GM23338 (cell line): ENCODE data around the gene ZNF670. TPM values are rescaled to one million over a fixed set of nuclear protein-coding genes. Genes with fewer than 3 reads are reported as not detected.

Experiments
- ATAC-seq: fragments of 200-7000 bp; cut with Tn5 transposase; 3 replicates; pipeline ENCODE4 v1.9.1; 2020
- DNase-seq: peaks from one replicate; pipeline ENCODE4 v3.0.0-alpha.2; 2015; ENCODE audit warnings: low spot score
- H2AFZ ChIP-seq: fragments of 200-600 bp; sonication (generic); 2 replicates; pipeline ENCODE4 v1.8.0; 2016; ENCODE audit warnings: antibody characterized with exemption, mild to moderate bottlenecking, moderate library complexity
- H3F3A ChIP-seq: fragments of 200-600 bp; sonication (generic); replicated peaks from 2 replicates; pipeline ENCODE4 v1.8.0; 2017; ENCODE audit warnings: antibody characterized with exemption, mixed run types, low read depth
- H3K27ac ChIP-seq: fragments of 200-600 bp; sonication (generic); 2 replicates; pipeline ENCODE4 v1.6.1; 2016; ENCODE audit warnings: low read depth
- H3K27me3 ChIP-seq: fragments of 200-600 bp; sonication (generic); 2 replicates; pipeline ENCODE4 v1.8.0; 2016; ENCODE audit warnings: mild to moderate bottlenecking, mixed run types, moderate library complexity; ENCODE audit not compliant: insufficient read depth
- H3K36me3 ChIP-seq: fragments of 200-600 bp; sonication (generic); 2 replicates; pipeline ENCODE4 v1.8.0; 2016; ENCODE audit warnings: mild to moderate bottlenecking; ENCODE audit not compliant: insufficient read depth
- H3K4me1 ChIP-seq: fragments of 200-600 bp; sonication (generic); 2 replicates; pipeline ENCODE4 v1.8.0; 2016; ENCODE audit warnings: mild to moderate bottlenecking, moderate library complexity; ENCODE audit not compliant: insufficient read depth
- H3K4me2 ChIP-seq: fragments of 200-600 bp; sonication (generic); 2 replicates; pipeline ENCODE4 v1.7.1; 2017; ENCODE audit warnings: mixed run types
- H3K4me3 ChIP-seq: fragments of 200-600 bp; sonication (generic); 2 replicates; pipeline ENCODE4 v1.6.1; 2016; ENCODE audit warnings: mixed run types
- H3K79me2 ChIP-seq: fragments of 200-600 bp; sonication (generic); replicated peaks from 2 replicates; pipeline ENCODE4 v1.8.0; 2017; ENCODE audit warnings: mild to moderate bottlenecking; ENCODE audit not compliant: insufficient read depth
- H3K9me2 ChIP-seq: fragments of 200-600 bp; sonication (generic); 2 replicates; pipeline ENCODE4 v1.8.0; 2017; ENCODE audit not compliant: insufficient read depth
- H4K20me1 ChIP-seq: fragments of 200-600 bp; sonication (generic); replicated peaks from 2 replicates; pipeline ENCODE4 v1.8.0; 2017; ENCODE audit warnings: mild to moderate bottlenecking; ENCODE audit not compliant: insufficient read depth
- H3K27ac Mint-ChIP-seq: 2 replicates; pipeline ENCODE4 v1.8.0; 2020; ENCODE audit warnings: inconsistent platforms, mild to moderate bottlenecking, moderate library complexity, mixed read lengths
- H3K27me3 Mint-ChIP-seq: 3 replicates; pipeline ENCODE4 v1.8.0; 2022; ENCODE audit warnings: low read depth, mild to moderate bottlenecking, moderate library complexity, mixed read lengths, inconsistent platforms; ENCODE audit not compliant: insufficient read depth, poor library complexity
- H3K36me3 Mint-ChIP-seq: 3 replicates; pipeline ENCODE4 v1.8.0; 2021; ENCODE audit warnings: low read depth, mild to moderate bottlenecking, inconsistent platforms, moderate library complexity, mixed read lengths
- H3K4me1 Mint-ChIP-seq: 3 replicates; pipeline ENCODE4 v1.8.0; 2020; ENCODE audit warnings: mild to moderate bottlenecking, inconsistent platforms, mixed read lengths
- H3K4me3 Mint-ChIP-seq: 3 replicates; pipeline ENCODE4 v1.8.0; 2021; ENCODE audit warnings: moderate library complexity, mild to moderate bottlenecking, inconsistent platforms, mixed read lengths
- H3K9me3 Mint-ChIP-seq: 3 replicates; pipeline ENCODE4 v1.8.0; 2020; ENCODE audit warnings: moderate library complexity, mild to moderate bottlenecking, inconsistent platforms, mixed read lengths
- CREB1 ChIP-seq: fragments of 250-450 bp; sonication (Bioruptor Pico); IDR thresholded peaks from 2 replicates; pipeline ENCODE4 v1.5.0; 2020; ENCODE audit warnings: low read depth, mild to moderate bottlenecking, moderate library complexity
- CTCF ChIP-seq, 2 experiments: fragments of 200-600 bp in 1 of 2; sonication (generic) in 1 of 2; conservative IDR thresholded peaks; 2 replicates each; pipeline versions ENCODE4 v1.5.1 to v1.6.1; 2016 to 2017; ENCODE audit warnings: antibody characterized with exemption in 2 of 2, low read depth in 2 of 2, mild to moderate bottlenecking in 2 of 2, moderate library complexity in 1 of 2
- ETS1 ChIP-seq: IDR thresholded peaks from 2 replicates; pipeline ENCODE4 v1.6.1; 2016; ENCODE audit warnings: antibody characterized with exemption
- EZH2phosphoT487 ChIP-seq: fragments of 200-600 bp; sonication (generic); IDR thresholded peaks from one replicate; pipeline ENCODE4 v1.8.1; 2018; ENCODE audit warnings: antibody characterized with exemption; ENCODE audit not compliant: unreplicated experiment
- STAT1 ChIP-seq: IDR thresholded peaks from one replicate; pipeline ENCODE4 v1.6.1; 2016; ENCODE audit warnings: antibody characterized with exemption; ENCODE audit not compliant: unreplicated experiment
- ZNF114 ChIP-seq: fragments of 250-450 bp; sonication (Bioruptor Pico); IDR thresholded peaks from 2 replicates; pipeline ENCODE4 v1.5.0; 2020; ENCODE audit warnings: mild to moderate bottlenecking, moderate library complexity
- polyA plus RNA-seq: library from polyadenylated mRNA; unstranded; fragments of >200 nt; fragmentation: Nextera tagmentation; extraction: Ambion mirVana; gene quantifications from 2 replicates; pipeline ENCODE4 v1.2.1, GENCODE V29; 2016
- total RNA-seq: library from RNA; depleted of rRNA; stranded (reverse); fragments of >200 nt; shearing (Covaris generic); gene quantifications from 2 replicates; pipeline ENCODE4 v1.2.3, GENCODE V29; 2014
- TF ChIP-seq, protein P1 (sequence below): fragments of 250-450 bp; sonication (Bioruptor Pico); IDR thresholded peaks from 2 replicates; pipeline ENCODE4 v1.5.0; 2020; ENCODE audit warnings: mild to moderate bottlenecking, moderate library complexity

ZNF670 gene
- total and polyA plus RNA-seq, 2 experiments from 2014 or later = 8.0 to 19.3 TPM

DNA sequence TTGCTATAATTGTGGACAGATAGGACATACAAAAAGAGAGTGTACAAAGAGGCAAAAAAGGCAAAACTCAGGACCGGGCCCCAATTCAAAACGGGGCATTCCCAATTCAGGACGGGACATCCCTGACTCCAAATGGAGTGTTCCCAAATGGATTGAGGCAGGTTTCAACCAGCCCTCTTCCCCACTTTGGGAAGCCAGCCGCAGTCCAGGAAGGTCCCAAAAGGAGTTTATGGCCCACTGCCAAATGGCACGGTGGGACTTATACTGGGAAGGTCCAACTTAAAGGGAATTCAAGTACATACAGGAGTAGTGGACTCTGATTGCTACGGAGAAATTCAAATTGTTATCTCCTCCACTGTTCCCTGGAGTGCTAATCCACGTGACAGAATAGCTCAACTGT, 29.1 kb upstream of the ZNF670 start (continued):
- TF ChIP-seq, protein P1, sequence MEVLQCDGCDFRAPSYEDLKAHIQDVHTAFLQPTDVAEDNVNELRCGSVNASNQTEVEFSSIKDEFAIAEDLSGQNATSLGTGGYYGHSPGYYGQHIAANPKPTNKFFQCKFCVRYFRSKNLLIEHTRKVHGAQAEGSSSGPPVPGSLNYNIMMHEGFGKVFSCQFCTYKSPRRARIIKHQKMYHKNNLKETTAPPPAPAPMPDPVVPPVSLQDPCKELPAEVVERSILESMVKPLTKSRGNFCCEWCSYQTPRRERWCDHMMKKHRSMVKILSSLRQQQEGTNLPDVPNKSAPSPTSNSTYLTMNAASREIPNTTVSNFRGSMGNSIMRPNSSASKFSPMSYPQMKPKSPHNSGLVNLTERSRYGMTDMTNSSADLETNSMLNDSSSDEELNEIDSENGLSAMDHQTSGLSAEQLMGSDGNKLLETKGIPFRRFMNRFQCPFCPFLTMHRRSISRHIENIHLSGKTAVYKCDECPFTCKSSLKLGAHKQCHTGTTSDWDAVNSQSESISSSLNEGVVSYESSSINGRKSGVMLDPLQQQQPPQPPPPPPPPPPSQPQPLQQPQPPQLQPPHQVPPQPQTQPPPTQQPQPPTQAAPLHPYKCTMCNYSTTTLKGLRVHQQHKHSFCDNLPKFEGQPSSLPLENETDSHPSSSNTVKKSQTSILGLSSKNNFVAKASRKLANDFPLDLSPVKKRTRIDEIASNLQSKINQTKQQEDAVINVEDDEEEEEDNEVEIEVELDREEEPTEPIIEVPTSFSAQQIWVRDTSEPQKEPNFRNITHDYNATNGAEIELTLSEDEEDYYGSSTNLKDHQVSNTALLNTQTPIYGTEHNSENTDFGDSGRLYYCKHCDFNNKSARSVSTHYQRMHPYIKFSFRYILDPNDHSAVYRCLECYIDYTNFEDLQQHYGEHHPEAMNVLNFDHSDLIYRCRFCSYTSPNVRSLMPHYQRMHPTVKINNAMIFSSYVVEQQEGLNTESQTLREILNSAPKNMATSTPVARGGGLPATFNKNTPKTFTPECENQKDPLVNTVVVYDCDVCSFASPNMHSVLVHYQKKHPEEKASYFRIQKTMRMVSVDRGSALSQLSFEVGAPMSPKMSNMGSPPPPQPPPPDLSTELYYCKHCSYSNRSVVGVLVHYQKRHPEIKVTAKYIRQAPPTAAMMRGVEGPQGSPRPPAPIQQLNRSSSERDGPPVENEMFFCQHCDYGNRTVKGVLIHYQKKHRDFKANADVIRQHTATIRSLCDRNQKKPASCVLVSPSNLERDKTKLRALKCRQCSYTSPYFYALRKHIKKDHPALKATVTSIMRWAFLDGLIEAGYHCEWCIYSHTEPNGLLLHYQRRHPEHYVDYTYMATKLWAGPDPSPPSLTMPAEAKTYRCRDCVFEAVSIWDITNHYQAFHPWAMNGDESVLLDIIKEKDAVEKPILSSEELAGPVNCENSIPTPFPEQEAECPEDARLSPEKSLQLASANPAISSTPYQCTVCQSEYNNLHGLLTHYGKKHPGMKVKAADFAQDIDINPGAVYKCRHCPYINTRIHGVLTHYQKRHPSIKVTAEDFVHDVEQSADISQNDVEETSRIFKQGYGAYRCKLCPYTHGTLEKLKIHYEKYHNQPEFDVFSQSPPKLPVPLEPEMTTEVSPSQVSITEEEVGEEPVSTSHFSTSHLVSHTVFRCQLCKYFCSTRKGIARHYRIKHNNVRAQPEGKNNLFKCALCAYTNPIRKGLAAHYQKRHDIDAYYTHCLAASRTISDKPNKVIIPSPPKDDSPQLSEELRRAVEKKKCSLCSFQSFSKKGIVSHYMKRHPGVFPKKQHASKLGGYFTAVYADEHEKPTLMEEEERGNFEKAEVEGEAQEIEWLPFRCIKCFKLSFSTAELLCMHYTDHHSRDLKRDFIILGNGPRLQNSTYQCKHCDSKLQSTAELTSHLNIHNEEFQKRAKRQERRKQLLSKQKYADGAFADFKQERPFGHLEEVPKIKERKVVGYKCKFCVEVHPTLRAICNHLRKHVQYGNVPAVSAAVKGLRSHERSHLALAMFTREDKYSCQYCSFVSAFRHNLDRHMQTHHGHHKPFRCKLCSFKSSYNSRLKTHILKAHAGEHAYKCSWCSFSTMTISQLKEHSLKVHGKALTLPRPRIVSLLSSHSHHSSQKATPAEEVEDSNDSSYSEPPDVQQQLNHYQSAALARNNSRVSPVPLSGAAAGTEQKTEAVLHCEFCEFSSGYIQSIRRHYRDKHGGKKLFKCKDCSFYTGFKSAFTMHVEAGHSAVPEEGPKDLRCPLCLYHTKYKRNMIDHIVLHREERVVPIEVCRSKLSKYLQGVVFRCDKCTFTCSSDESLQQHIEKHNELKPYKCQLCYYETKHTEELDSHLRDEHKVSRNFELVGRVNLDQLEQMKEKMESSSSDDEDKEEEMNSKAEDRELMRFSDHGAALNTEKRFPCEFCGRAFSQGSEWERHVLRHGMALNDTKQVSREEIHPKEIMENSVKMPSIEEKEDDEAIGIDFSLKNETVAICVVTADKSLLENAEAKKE (CRISPR knock-in tag) = no peak
- no peak for TF ChIP-seq ZNF114 (CRISPR knock-in tag)
- no peak for TF ChIP-seq CTCF (conservative IDR thresholded peaks at IDR 0.05; ENCODE audit: low read depth in 2 of 2)
- TF ChIP-seq EZH2phosphoT487 = no peak

DNA sequence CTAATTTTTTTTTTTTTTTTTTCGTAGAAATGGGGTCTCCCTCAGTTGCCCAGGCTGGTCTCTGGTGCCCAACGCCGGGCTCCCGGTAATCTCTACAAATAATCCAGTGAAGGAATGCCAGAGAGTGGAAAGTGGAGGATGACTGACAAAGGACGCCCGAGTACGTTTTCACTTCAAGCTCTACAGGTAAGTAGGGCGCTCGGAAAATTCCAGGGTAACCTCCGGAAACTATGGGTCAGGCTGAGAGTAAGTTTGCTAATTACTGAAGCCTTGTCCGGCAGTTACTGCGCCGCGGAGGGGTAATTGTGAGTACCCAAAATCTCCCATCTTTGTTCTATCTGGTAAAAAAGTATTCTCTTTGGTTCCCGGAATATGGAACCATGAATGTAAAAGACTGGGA, 27.4 kb upstream of the ZNF670 start:
- H3K4me3 Mint-ChIP-seq = no peak overlapping the region; the same call in 1 of the 3 replicates
- TF ChIP-seq ETS1 (no peak), CREB1 (CRISPR knock-in tag) (no peak), STAT1 (no peak), EZH2phosphoT487 (no peak)
- no peak overlapping the region for H3K27ac Mint-ChIP-seq
- Histone ChIP-seq H3K4me3 (peak overlapping the region; percentile 38), H4K20me1 (peaks cover 23% of the 10 kb centered on the region), H3K4me2 (peak overlapping the region; percentile 66), H3K4me1 (peaks cover 28% of the 10 kb centered on the region), H3K36me3 (peaks cover 11% of the 10 kb centered on the region), H2AFZ (0 out of 2 replicates have a peak overlapping the region, but pooled peaks have one; percentile 4), H3K79me2 (peaks cover 28% of the 10 kb centered on the region), H3F3A (peaks cover 6% of the 10 kb centered on the region; the same call in 1 of the 2 replicates), H3K9me2 (no peaks in the 10 kb centered on the region), H3K27me3 (peaks cover 22% of the 10 kb centered on the region), H3K27ac (no peak overlapping the region)
- ATAC-seq (no peak), DNase-seq (no peak)
- H3K27me3 Mint-ChIP-seq = peaks cover 19% of the 10 kb centered on the region
- H3K9me3 Mint-ChIP-seq = peaks cover 11% of the 10 kb centered on the region
- H3K4me1 Mint-ChIP-seq = peaks cover 28% of the 10 kb centered on the region
- H3K36me3 Mint-ChIP-seq = peaks cover 28% of the 10 kb centered on the region
